Mesenchymal stem cell (in vitro differentiated cells and primary cell): Measurements from ENCODE around the gene USP43. TPM values are rescaled to one million over a fixed set of nuclear protein-coding genes. Genes with fewer than 3 reads are reported as not detected.
"Not testable (repeated sequence)": the region's sequence is repeated elsewhere in the genome, so short reads cannot be mapped to it uniquely, and the experiment has no call there.

Source experiments
- DNase-seq: peaks from one replicate; pipeline ENCODE4 v3.0.0-alpha.2; 2013
- H2AFZ ChIP-seq: one replicate; pipeline ENCODE4 v1.6.1; 2013; ENCODE audit warnings: low read depth, mild to moderate bottlenecking, control low read depth, inconsistent platforms, low read length, moderate library complexity
- H2AK5ac ChIP-seq: 2 replicates; pipeline ENCODE4 v1.6.1; 2013; ENCODE audit warnings: low read length, moderate library complexity, mild to moderate bottlenecking, inconsistent platforms; ENCODE audit not compliant: severe bottlenecking
- H2BK120ac ChIP-seq: one replicate; pipeline ENCODE4 v1.6.1; 2013; ENCODE audit warnings: low read depth, mild to moderate bottlenecking, inconsistent platforms, low read length, moderate library complexity
- H2BK12ac ChIP-seq, 2 experiments: one replicate each; pipeline ENCODE4 v1.6.1; 2013; ENCODE audit warnings: inconsistent platforms in 2 of 2, low read length in 2 of 2, mild to moderate bottlenecking in 2 of 2, moderate library complexity in 2 of 2, control low read depth in 1 of 2
- H2BK15ac ChIP-seq: one replicate; pipeline ENCODE4 v1.6.1; 2013; ENCODE audit warnings: mild to moderate bottlenecking, low read depth, inconsistent platforms; ENCODE audit not compliant: poor library complexity, severe bottlenecking
- H2BK5ac ChIP-seq: 2 replicates; pipeline ENCODE4 v1.6.1; 2013; ENCODE audit warnings: low read depth, mild to moderate bottlenecking, low read length, control low read depth, inconsistent platforms; ENCODE audit not compliant: poor library complexity, severe bottlenecking
- H3K14ac ChIP-seq, 2 experiments: one replicate each; pipeline ENCODE4 v1.6.1; 2013; ENCODE audit warnings: inconsistent platforms in 2 of 2, low read length in 2 of 2, control low read depth in 1 of 2, mild to moderate bottlenecking in 1 of 2, moderate library complexity in 1 of 2
- H3K18ac ChIP-seq, 2 experiments: one replicate each; pipeline ENCODE4 v1.6.1; 2013; ENCODE audit warnings: inconsistent platforms in 2 of 2, low read length in 2 of 2, control low read depth in 1 of 2, low read depth in 1 of 2, mild to moderate bottlenecking in 1 of 2
- H3K23ac ChIP-seq, 2 experiments: one replicate each; pipeline ENCODE4 v1.6.1; 2013; ENCODE audit warnings: inconsistent platforms in 2 of 2, low read length in 2 of 2, mild to moderate bottlenecking in 2 of 2, moderate library complexity in 2 of 2, control low read depth in 1 of 2
- H3K27ac ChIP-seq: 2 replicates; pipeline ENCODE4 v1.5.1; 2013; ENCODE audit warnings: mild to moderate bottlenecking, moderate library complexity, low read length, control low read depth, inconsistent platforms; ENCODE audit not compliant: poor library complexity, severe bottlenecking
- H3K27me3 ChIP-seq, 2 experiments: 2 replicates each; pipeline versions ENCODE4 v1.6.1 to v1.7.0; 2013; ENCODE audit warnings: low read length in 2 of 2, mild to moderate bottlenecking in 2 of 2, moderate library complexity in 2 of 2, control low read depth in 1 of 2, inconsistent platforms in 1 of 2; ENCODE audit not compliant: control insufficient read depth in 1 of 2, insufficient read depth in 1 of 2
- H3K36me3 ChIP-seq, 2 experiments: 2 replicates each; pipeline versions ENCODE4 v1.6.1 to v1.7.0; 2013; ENCODE audit warnings: low read length in 2 of 2, control low read depth in 1 of 2, inconsistent platforms in 1 of 2, low read depth in 1 of 2, mild to moderate bottlenecking in 1 of 2; ENCODE audit not compliant: insufficient read depth in 2 of 2, control insufficient read depth in 1 of 2
- H3K4ac ChIP-seq, 2 experiments: one replicate each; pipeline ENCODE4 v1.6.1; 2013; ENCODE audit warnings: inconsistent platforms in 2 of 2, low read length in 2 of 2, mild to moderate bottlenecking in 2 of 2, moderate library complexity in 2 of 2, control low read depth in 1 of 2, low read depth in 1 of 2
- H3K4me1 ChIP-seq: 2 replicates; pipeline ENCODE4 v1.6.1; 2013; ENCODE audit warnings: low read depth, low read length, control low read depth; ENCODE audit not compliant: control insufficient read depth, insufficient read depth
- H3K4me2 ChIP-seq: 2 replicates; pipeline ENCODE4 v1.6.1; 2013; ENCODE audit warnings: low read length, mild to moderate bottlenecking, inconsistent platforms; ENCODE audit not compliant: poor library complexity, severe bottlenecking
- H3K4me3 ChIP-seq, 2 experiments: 2 replicates each; pipeline versions ENCODE4 v1.5.1 to v1.7.0; 2013; ENCODE audit warnings: low read length in 2 of 2, mild to moderate bottlenecking in 2 of 2, control low read depth in 1 of 2, low read depth in 1 of 2; ENCODE audit not compliant: insufficient read depth in 1 of 2
- H3K79me1 ChIP-seq: replicated peaks from 2 replicates; pipeline ENCODE4 v1.6.1; 2013; ENCODE audit warnings: mild to moderate bottlenecking, control low read depth, low read length, inconsistent platforms; ENCODE audit not compliant: poor library complexity, severe bottlenecking
- H3K9ac ChIP-seq: 2 replicates; pipeline ENCODE4 v1.7.0; 2013; ENCODE audit warnings: mild to moderate bottlenecking, low read length, moderate library complexity
- H3K9me3 ChIP-seq: 2 replicates; pipeline ENCODE4 v1.7.0; 2013; ENCODE audit warnings: mild to moderate bottlenecking, low read length; ENCODE audit not compliant: control insufficient read depth
- H4K8ac ChIP-seq: one replicate; pipeline ENCODE4 v1.6.1; 2013; ENCODE audit warnings: inconsistent platforms, mild to moderate bottlenecking, low read length, moderate library complexity
- H4K91ac ChIP-seq: one replicate; pipeline ENCODE4 v1.6.1; 2013; ENCODE audit warnings: mild to moderate bottlenecking, low read length, inconsistent platforms
- WGBS: methylation state at CpG from one replicate; pipeline ENCODE4 v1.1.7; 2013; ENCODE audit warnings: mixed read lengths; 5-methylcytosine and 5-hydroxymethylcytosine counted together
- polyA plus RNA-seq, 2 experiments: library from polyadenylated mRNA; stranded (reverse); fragments of 200-250 nt; gene quantifications; one replicate each; pipeline ENCODE4 v1.2.3, GENCODE V29; 2013

Gene USP43
- polyA plus RNA-seq (2013, experiment 1 of 2) = 1.4 TPM
- polyA plus RNA-seq (2013, experiment 2 of 2) = 1.5 TPM

- Histone ChIP-seq H4K8ac (peak within 1 kb of the TSS; percentile 78), H3K4me3 (peak within 1 kb of the TSS; percentile 70 to 85), H3K9ac (peak within 1 kb of the TSS; percentile 41), H3K9me3 (no peaks in the 10 kb centered on the region), H3K4me1 (peaks cover 6% of the 10 kb centered on the region), H3K14ac (peak within 1 kb of the TSS in 1 of 2 experiments; percentile 90), H3K36me3 (no peaks in the 10 kb centered on the region), H4K91ac (peak within 1 kb of the TSS; percentile 52), H2AK5ac (no peak within 1 kb of the TSS), H2BK12ac (peak within 1 kb of the TSS; percentile 1 to 55), H3K18ac (peak within 1 kb of the TSS; percentile 77 to 91), H3K79me1 (peaks cover 2% of the 10 kb centered on the region), H2BK5ac (peak within 1 kb of the TSS; percentile 85), H2BK15ac (peak within 1 kb of the TSS; percentile 94), H2AFZ (peak within 1 kb of the TSS; percentile 91), H3K4me2 (peak within 1 kb of the TSS; percentile 62), H3K23ac (peak within 1 kb of the TSS in 1 of 2 experiments; percentile 60), H3K27ac (peak within 1 kb of the TSS; percentile 86), H3K4ac (peak within 1 kb of the TSS; percentile 62 to 84), H2BK120ac (peak within 1 kb of the TSS; percentile 81), H3K27me3 (peaks cover 0 to 32% of the 10 kb centered on the region in 2 experiments)
- peak; percentile 50 for DNase-seq
- WGBS = 0% methylated on average over 48 of the region's 72 CpGs
Observed at GRCh38 chr17:9644910-9645751, at the start of gene USP43. Gene USP43, plus strand, starts transcription at chr17:9645517. Its CDS starts 116 bp downstream, at chr17:9645633.

GRCh38 chr17:9597638-9598037 is 47.7 kb upstream of the USP43 start:
- H2BK15ac ChIP-seq, H3K27me3 ChIP-seq, H3K18ac ChIP-seq, H2AFZ ChIP-seq, H3K14ac ChIP-seq, H3K23ac ChIP-seq, H3K4me3 ChIP-seq, H3K79me1 ChIP-seq, H3K4me2 ChIP-seq, H3K36me3 ChIP-seq, H2BK12ac ChIP-seq, H3K4me1 ChIP-seq, H4K8ac ChIP-seq, H4K91ac ChIP-seq, H2BK5ac ChIP-seq, H2BK120ac ChIP-seq, DNase-seq, H3K9ac ChIP-seq, H3K4ac ChIP-seq, H3K27ac ChIP-seq, H3K9me3 ChIP-seq, H2AK5ac ChIP-seq: not testable (repeated sequence)
- 85% methylated on average over 5 of the region's 5 CpGs for WGBS

- Histone ChIP-seq H3K23ac (no peak overlapping the region), H2AFZ (no peak overlapping the region), H4K91ac (no peak overlapping the region)
Observed at GRCh38 chr17:9598661-9599060, 46.7 kb upstream of the USP43 start.

GRCh38 chr17:9604583-9604982 is 40.7 kb upstream of the USP43 start:
- not testable (repeated sequence) for H3K79me1 ChIP-seq, H2AFZ ChIP-seq, H3K4me2 ChIP-seq, H3K4me3 ChIP-seq, H2BK12ac ChIP-seq, H3K9ac ChIP-seq, H3K27me3 ChIP-seq, DNase-seq, H4K8ac ChIP-seq, H3K4ac ChIP-seq, H3K36me3 ChIP-seq, H2AK5ac ChIP-seq, H2BK120ac ChIP-seq, H4K91ac ChIP-seq, H3K18ac ChIP-seq, H3K9me3 ChIP-seq, H3K14ac ChIP-seq, H2BK5ac ChIP-seq, H3K23ac ChIP-seq, H2BK15ac ChIP-seq, H3K27ac ChIP-seq, H3K4me1 ChIP-seq
- 100% methylated on average over 1 of the region's 5 CpGs for WGBS

More at GRCh38 chr17:9598661-9599060, 46.7 kb upstream of the USP43 start:
- H3K36me3 ChIP-seq = no peaks in the 10 kb centered on the region
- no peaks in the 10 kb centered on the region for H3K79me1 ChIP-seq
- no peak overlapping the region for H4K8ac ChIP-seq
- 78% methylated on average over 4 of the region's 4 CpGs for WGBS
- H3K27me3 ChIP-seq = no peaks in the 10 kb centered on the region
- no peak overlapping the region for H3K4me2 ChIP-seq
- no peaks in the 10 kb centered on the region for H3K9me3 ChIP-seq
- no peak overlapping the region for H2BK12ac ChIP-seq
- H3K4me1 ChIP-seq = no peaks in the 10 kb centered on the region
- H3K4me3 ChIP-seq = no peak overlapping the region
- no peak overlapping the region for H3K4ac ChIP-seq
- peak overlapping the region in 1 of 2 experiments; percentile 29 for H3K14ac ChIP-seq
- no peak overlapping the region for H3K9ac ChIP-seq
- no peak overlapping the region for H2AK5ac ChIP-seq
- no peak overlapping the region for H2BK120ac ChIP-seq
- H3K18ac ChIP-seq = no peak overlapping the region
- no peak overlapping the region for H2BK5ac ChIP-seq
- DNase-seq = no peak
- no peak overlapping the region for H3K27ac ChIP-seq
- H2BK15ac ChIP-seq = no peak overlapping the region
